H9 (cell line): ENCODE results near the gene CALR3. TPM values are rescaled to one million over a fixed set of nuclear protein-coding genes. Genes with fewer than 3 reads are reported as not detected.

Experiments
- DNase-seq: peaks from one replicate; pipeline ENCODE4 v3.0.0-alpha.2; 2017
- H2AFZ ChIP-seq: one replicate; pipeline ENCODE4 v1.6.1; 2013; ENCODE audit warnings: mild to moderate bottlenecking, low read length, control low read depth, moderate library complexity
- H2AK5ac ChIP-seq: 2 replicates; pipeline ENCODE4 v1.6.1; 2013; ENCODE audit warnings: low read length, control low read depth, mixed read lengths; ENCODE audit not compliant: insufficient read length
- H2BK120ac ChIP-seq: one replicate; pipeline ENCODE4 v1.6.1; 2013; ENCODE audit warnings: low read depth, mild to moderate bottlenecking, low read length, control low read depth, inconsistent platforms; ENCODE audit not compliant: poor library complexity, severe bottlenecking
- H2BK12ac ChIP-seq: 2 replicates; pipeline ENCODE4 v1.6.1; 2013; ENCODE audit warnings: low read length, control low read depth, mixed read lengths, low read depth; ENCODE audit not compliant: insufficient read length
- H2BK15ac ChIP-seq: 2 replicates; pipeline ENCODE4 v1.6.1; 2013; ENCODE audit warnings: low read depth, low read length, control low read depth
- H2BK20ac ChIP-seq: one replicate; pipeline ENCODE4 v1.6.1; 2013; ENCODE audit warnings: low read depth, mild to moderate bottlenecking, low read length, control low read depth, inconsistent platforms; ENCODE audit not compliant: poor library complexity, severe bottlenecking
- H2BK5ac ChIP-seq: 2 replicates; pipeline ENCODE4 v1.6.1; 2013; ENCODE audit warnings: low read length, control low read depth, mixed read lengths; ENCODE audit not compliant: insufficient read length
- H3K14ac ChIP-seq: 2 replicates; pipeline ENCODE4 v1.6.1; 2013; ENCODE audit warnings: low read length, control low read depth; ENCODE audit not compliant: insufficient read depth
- H3K18ac ChIP-seq: 2 replicates; pipeline ENCODE4 v1.6.1; 2013; ENCODE audit warnings: low read depth, mild to moderate bottlenecking, mixed read lengths, low read length, control low read depth; ENCODE audit not compliant: insufficient read length
- H3K23ac ChIP-seq: 2 replicates; pipeline ENCODE4 v1.6.1; 2013; ENCODE audit warnings: low read length, control low read depth, mixed read lengths, low read depth; ENCODE audit not compliant: insufficient read length
- H3K23me2 ChIP-seq: 2 replicates; pipeline ENCODE4 v1.6.1; 2013; ENCODE audit warnings: low read depth, mild to moderate bottlenecking, mixed read lengths, low read length, control low read depth; ENCODE audit not compliant: insufficient read length, poor library complexity, severe bottlenecking
- H3K27ac ChIP-seq: 2 replicates; pipeline ENCODE4 v1.5.1; 2013; ENCODE audit warnings: low read length, control low read depth, mixed read lengths, low read depth; ENCODE audit not compliant: insufficient read length
- H3K27me3 ChIP-seq: 2 replicates; pipeline ENCODE4 v1.6.1; 2013; ENCODE audit warnings: low read length, control low read depth, inconsistent platforms; ENCODE audit not compliant: insufficient read depth
- H3K4ac ChIP-seq: 2 replicates; pipeline ENCODE4 v1.6.1; 2013; ENCODE audit warnings: low read depth, mild to moderate bottlenecking, control low read depth, inconsistent platforms, low read length, moderate library complexity
- H3K4me1 ChIP-seq: 2 replicates; pipeline ENCODE4 v1.6.1; 2013; ENCODE audit warnings: low read length, control low read depth, inconsistent platforms; ENCODE audit not compliant: insufficient read depth
- H3K4me2 ChIP-seq: 2 replicates; pipeline ENCODE4 v1.6.1; 2013; ENCODE audit warnings: low read length, control low read depth, mixed read lengths; ENCODE audit not compliant: insufficient read length, insufficient read depth
- H3K56ac ChIP-seq: 2 replicates; pipeline ENCODE4 v1.6.1; 2013; ENCODE audit warnings: low read depth, mild to moderate bottlenecking, mixed read lengths, low read length, control low read depth; ENCODE audit not compliant: insufficient read length
- H3K79me1 ChIP-seq: 2 replicates; pipeline ENCODE4 v1.6.1; 2013; ENCODE audit warnings: low read depth, mild to moderate bottlenecking, moderate library complexity, low read length, control low read depth, inconsistent platforms; ENCODE audit not compliant: insufficient read depth, poor library complexity, severe bottlenecking
- H3K79me2 ChIP-seq: 2 replicates; pipeline ENCODE4 v1.6.1; 2013; ENCODE audit warnings: low read length, control low read depth, inconsistent platforms; ENCODE audit not compliant: insufficient read depth
- H3K9ac ChIP-seq: 2 replicates; pipeline ENCODE4 v1.6.1; 2013; ENCODE audit warnings: low read length, control low read depth, mixed read lengths; ENCODE audit not compliant: insufficient read length; ENCODE audit errors: extremely low read depth
- H3K9me3 ChIP-seq: one replicate; pipeline ENCODE4 v1.6.1; 2013; ENCODE audit warnings: low read depth, low read length, inconsistent platforms; ENCODE audit not compliant: control insufficient read depth
- H3T11ph ChIP-seq: one replicate; pipeline ENCODE4 v1.6.1; 2013; ENCODE audit warnings: mild to moderate bottlenecking, low read length, control low read depth, inconsistent platforms
- H4K20me1 ChIP-seq: one replicate; pipeline ENCODE4 v1.6.1; 2013; ENCODE audit not compliant: control insufficient read depth, insufficient read length, insufficient read depth
- H4K5ac ChIP-seq: 2 replicates; pipeline ENCODE4 v1.6.1; 2013; ENCODE audit warnings: low read depth, mild to moderate bottlenecking, mixed read lengths, low read length, control low read depth; ENCODE audit not compliant: insufficient read length
- H4K8ac ChIP-seq: replicated peaks from 2 replicates; pipeline ENCODE4 v1.6.1; 2013; ENCODE audit warnings: low read length, control low read depth, mixed read lengths, low read depth; ENCODE audit not compliant: insufficient read length
- H4K91ac ChIP-seq: 2 replicates; pipeline ENCODE4 v1.6.1; 2013; ENCODE audit warnings: low read depth, mild to moderate bottlenecking, moderate library complexity, mixed read lengths, low read length, control low read depth; ENCODE audit not compliant: insufficient read length
- H3K27ac Mint-ChIP-seq, 3 experiments: 2 replicates in 2 of 3; 3 replicates in 1 of 3; pipeline ENCODE4 v1.8.0; 2020 to 2021; ENCODE audit warnings: mixed read lengths in 3 of 3, mild to moderate bottlenecking in 1 of 3, moderate library complexity in 1 of 3
- H3K27me3 Mint-ChIP-seq: 2 replicates; pipeline ENCODE4 v1.8.0; 2021; ENCODE audit warnings: low read depth, mild to moderate bottlenecking, moderate library complexity, mixed read lengths
- H3K36me3 Mint-ChIP-seq, 3 experiments: 2 replicates in 2 of 3; 3 replicates in 1 of 3; pipeline ENCODE4 v1.8.0; 2020 to 2021; ENCODE audit warnings: low read depth in 3 of 3, mixed read lengths in 3 of 3; ENCODE audit not compliant: insufficient read depth in 1 of 3
- H3K4me1 Mint-ChIP-seq, 2 experiments: 2 replicates each; pipeline ENCODE4 v1.8.0; 2020; ENCODE audit warnings: mixed read lengths in 2 of 2
- H3K4me3 Mint-ChIP-seq, 2 experiments: 2 replicates in 1 of 2; 3 replicates in 1 of 2; pipeline ENCODE4 v1.8.0; 2020 to 2021; ENCODE audit warnings: mild to moderate bottlenecking in 2 of 2, mixed read lengths in 2 of 2, moderate library complexity in 1 of 2
- H3K9me3 Mint-ChIP-seq, 2 experiments: 2 replicates in 1 of 2; 3 replicates in 1 of 2; pipeline ENCODE4 v1.8.0; 2020; ENCODE audit warnings: mild to moderate bottlenecking in 2 of 2, mixed read lengths in 2 of 2, moderate library complexity in 1 of 2
- CTCF ChIP-seq: fragments of 200-600 bp; sonication (generic); conservative IDR thresholded peaks from 3 replicates; pipeline ENCODE4 v1.8.0; 2021; ENCODE audit warnings: antibody characterized with exemption, mild to moderate bottlenecking
- WGBS: extraction: QIAGEN DNeasy Blood & Tissue Kit; methylation state at CpG from one replicate; pipeline ENCODE4 v1.1.7; 2013; ENCODE audit warnings: missing lambda C conversion rate, low lambda C conversion rate, mixed read lengths; ENCODE audit not compliant: insufficient read length; ENCODE audit errors: extremely low coverage; 5-methylcytosine and 5-hydroxymethylcytosine counted together
- total RNA-seq: library from RNA; stranded (reverse); gene quantifications from 2 replicates; pipeline ENCODE4 v1.2.1, GENCODE V29; 2021

CALR3 gene
- total RNA-seq, 1 experiment from 2014 or later, result 0.44 TPM

GRCh38 chr19:16518483-16519229 lies 22.7 kb upstream of the CALR3 start:
- H3K23me2 ChIP-seq, result no peaks in the 10 kb centered on the region
- no peak overlapping the region for H3K4ac ChIP-seq
- no peak overlapping the region for H2BK20ac ChIP-seq
- no peak overlapping the region for H2BK5ac ChIP-seq
- no peaks in the 10 kb centered on the region for H3K79me2 ChIP-seq
- H3K79me1 ChIP-seq, result no peaks in the 10 kb centered on the region
- no peaks in the 10 kb centered on the region for H3K4me1 ChIP-seq
- TF ChIP-seq CTCF, result peak; percentile 43; the same call in 2 of the 3 replicates
- H3K56ac ChIP-seq, result no peak overlapping the region
- no peak overlapping the region for H3T11ph ChIP-seq
- no peak overlapping the region for H2BK12ac ChIP-seq
- H3K23ac ChIP-seq, result no peak overlapping the region
- no peak overlapping the region for H3K27ac ChIP-seq
- no peak overlapping the region for H3K18ac ChIP-seq
- peaks cover 3% of the 10 kb centered on the region for H4K20me1 ChIP-seq
- H4K8ac ChIP-seq, result no peak overlapping the region
- peak overlapping the region in 2 of 3 experiments; percentile 17 to 71; a peak in 3 of 7 replicates for H3K27ac Mint-ChIP-seq
- no peaks in the 10 kb centered on the region for H3K27me3 ChIP-seq
- H2AFZ ChIP-seq, result no peak overlapping the region
- no peak overlapping the region for H3K4me3 Mint-ChIP-seq
- no peak overlapping the region for H4K5ac ChIP-seq
- no CpG with 5 or more reads among the region's 33 CpGs for WGBS
- peaks cover 39 to 72% (median 64%) of the 10 kb centered on the region in 3 experiments; a peak in 6 of 7 replicates for H3K36me3 Mint-ChIP-seq
- H4K91ac ChIP-seq, result no peak overlapping the region
- H2BK120ac ChIP-seq, result no peak overlapping the region
- no peak for DNase-seq
- H3K4me2 ChIP-seq, result no peak overlapping the region
- H3K9ac ChIP-seq, result no peak overlapping the region
- H3K14ac ChIP-seq, result no peak overlapping the region
- no peaks in the 10 kb centered on the region for H3K9me3 Mint-ChIP-seq
- H3K4me1 Mint-ChIP-seq, result no peaks in the 10 kb centered on the region
- H2BK15ac ChIP-seq, result no peak overlapping the region
- no peaks in the 10 kb centered on the region for H3K27me3 Mint-ChIP-seq
- no peaks in the 10 kb centered on the region for H3K9me3 ChIP-seq
- H2AK5ac ChIP-seq, result no peak overlapping the region
